BE2C (cell line): ENCODE results near the gene PIKFYVE.

Experiments
- DNase-seq: peaks from one replicate; pipeline ENCODE4 v3.0.0-alpha.2; 2020
- H3K27me3 ChIP-seq: fragments of 250-450 bp; sonication (Bioruptor Pico); 2 replicates; pipeline ENCODE4 v1.5.1; 2020; ENCODE audit warnings: mild to moderate bottlenecking
- H3K36me3 ChIP-seq: fragments of 250-450 bp; sonication (Bioruptor Pico); 2 replicates; pipeline ENCODE4 v1.5.1; 2020; ENCODE audit warnings: mild to moderate bottlenecking
- H3K4me1 ChIP-seq: fragments of 250-450 bp; sonication (Bioruptor Pico); 2 replicates; pipeline ENCODE4 v1.5.1; 2020
- H3K4me3 ChIP-seq: 2 replicates; pipeline ENCODE4 v1.5.1; 2011; ENCODE audit warnings: low read depth, low read length
- H3K9me3 ChIP-seq: fragments of 250-450 bp; sonication (Bioruptor Pico); 2 replicates; pipeline ENCODE4 v1.5.1; 2020
- TF ChIP-seq, protein P1 (sequence below): IDR thresholded peaks from 2 replicates; pipeline ENCODE4 v1.5.1; 2012; ENCODE audit warnings: mild to moderate bottlenecking, low read depth, low read length

PIKFYVE gene

GRCh38 chr2:208304695-208305094 lies 38.6 kb downstream of the PIKFYVE start:
- no peaks in the 10 kb centered on the region for H3K9me3 ChIP-seq
- no peak overlapping the region for H3K4me3 ChIP-seq
- H3K4me1 ChIP-seq: no peaks in the 10 kb centered on the region
- DNase-seq: no peak
- TF ChIP-seq, protein P1, sequence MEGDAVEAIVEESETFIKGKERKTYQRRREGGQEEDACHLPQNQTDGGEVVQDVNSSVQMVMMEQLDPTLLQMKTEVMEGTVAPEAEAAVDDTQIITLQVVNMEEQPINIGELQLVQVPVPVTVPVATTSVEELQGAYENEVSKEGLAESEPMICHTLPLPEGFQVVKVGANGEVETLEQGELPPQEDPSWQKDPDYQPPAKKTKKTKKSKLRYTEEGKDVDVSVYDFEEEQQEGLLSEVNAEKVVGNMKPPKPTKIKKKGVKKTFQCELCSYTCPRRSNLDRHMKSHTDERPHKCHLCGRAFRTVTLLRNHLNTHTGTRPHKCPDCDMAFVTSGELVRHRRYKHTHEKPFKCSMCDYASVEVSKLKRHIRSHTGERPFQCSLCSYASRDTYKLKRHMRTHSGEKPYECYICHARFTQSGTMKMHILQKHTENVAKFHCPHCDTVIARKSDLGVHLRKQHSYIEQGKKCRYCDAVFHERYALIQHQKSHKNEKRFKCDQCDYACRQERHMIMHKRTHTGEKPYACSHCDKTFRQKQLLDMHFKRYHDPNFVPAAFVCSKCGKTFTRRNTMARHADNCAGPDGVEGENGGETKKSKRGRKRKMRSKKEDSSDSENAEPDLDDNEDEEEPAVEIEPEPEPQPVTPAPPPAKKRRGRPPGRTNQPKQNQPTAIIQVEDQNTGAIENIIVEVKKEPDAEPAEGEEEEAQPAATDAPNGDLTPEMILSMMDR: no peak
- peaks cover 39% of the 10 kb centered on the region for H3K36me3 ChIP-seq
- H3K27me3 ChIP-seq: no peaks in the 10 kb centered on the region

GRCh38 chr2:208306291-208306690 lies 40.2 kb downstream of the PIKFYVE start:
- TF ChIP-seq, protein P1: no peak
- no peak for DNase-seq
- Histone ChIP-seq H3K36me3 (peaks cover 33% of the 10 kb centered on the region), H3K9me3 (no peaks in the 10 kb centered on the region), H3K4me3 (no peak overlapping the region), H3K27me3 (no peaks in the 10 kb centered on the region), H3K4me1 (no peaks in the 10 kb centered on the region)

DNA sequence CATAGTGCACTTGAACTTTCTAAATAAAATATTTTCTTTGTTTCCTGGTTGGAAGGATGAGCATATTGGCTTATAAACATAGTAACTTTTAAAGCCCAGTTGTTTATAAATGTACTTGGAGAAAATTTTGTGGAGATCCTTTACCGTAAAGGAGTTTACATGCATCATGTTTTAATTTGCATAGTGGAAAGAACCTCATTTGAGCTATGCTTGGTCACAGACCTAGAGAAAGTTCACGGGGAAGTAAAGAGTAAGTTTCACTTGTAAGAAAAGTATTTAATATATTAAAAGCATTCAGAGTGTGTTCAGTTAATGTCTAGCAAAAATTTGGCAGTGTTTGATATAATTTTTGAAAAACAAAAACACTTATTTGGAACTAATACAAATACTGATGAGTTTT lies 45.3 kb downstream of the PIKFYVE start:
- no peak for DNase-seq
- Histone ChIP-seq H3K36me3 (peaks cover 11% of the 10 kb centered on the region), H3K9me3 (no peaks in the 10 kb centered on the region), H3K4me1 (no peaks in the 10 kb centered on the region), H3K4me3 (no peak overlapping the region), H3K27me3 (no peaks in the 10 kb centered on the region)
- TF ChIP-seq, protein P1: no peak

DNA sequence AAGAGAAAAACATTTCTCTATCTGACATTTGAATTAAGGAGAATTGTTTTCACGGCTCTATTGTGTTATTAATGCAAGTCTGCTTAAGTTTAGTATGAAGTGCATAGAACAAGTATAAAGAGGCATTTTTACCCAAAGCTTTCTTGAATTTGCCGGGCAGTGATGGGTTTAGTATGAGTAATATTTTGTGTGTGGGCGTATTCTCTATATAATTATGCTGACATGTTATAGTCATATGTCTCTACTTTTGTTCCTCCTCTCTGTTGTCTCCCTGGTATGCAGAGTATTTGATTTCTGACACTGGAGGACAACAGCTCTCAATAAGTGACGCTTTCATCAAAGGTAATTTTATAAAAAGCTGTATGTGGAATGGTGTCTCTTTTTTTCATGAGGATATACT lies 45.9 kb downstream of the PIKFYVE start:
- TF ChIP-seq, protein P1: no peak
- no peaks in the 10 kb centered on the region for H3K9me3 ChIP-seq
- no peak for DNase-seq
- no peaks in the 10 kb centered on the region for H3K27me3 ChIP-seq
- no peaks in the 10 kb centered on the region for H3K4me1 ChIP-seq
- peaks cover 7% of the 10 kb centered on the region for H3K36me3 ChIP-seq
- no peak overlapping the region for H3K4me3 ChIP-seq

GRCh38 chr2:208315081-208315788 lies 49.2 kb downstream of the PIKFYVE start:
- H3K4me3 ChIP-seq: no peak overlapping the region
- H3K9me3 ChIP-seq: no peaks in the 10 kb centered on the region
- TF ChIP-seq, protein P1: no peak
- no peaks in the 10 kb centered on the region for H3K4me1 ChIP-seq
- no peak for DNase-seq
- H3K27me3 ChIP-seq: no peaks in the 10 kb centered on the region
- H3K36me3 ChIP-seq: peaks cover 13% of the 10 kb centered on the region

- DNase-seq: no peak
Measured at GRCh38 chr2:208318127-208318526, 52.1 kb downstream of the PIKFYVE start.

More at GRCh38 chr2:208318127-208318526, 52.1 kb downstream of the PIKFYVE start:
- Histone ChIP-seq H3K27me3 (no peaks in the 10 kb centered on the region), H3K4me1 (no peaks in the 10 kb centered on the region), H3K9me3 (no peaks in the 10 kb centered on the region), H3K36me3 (peaks cover 16% of the 10 kb centered on the region), H3K4me3 (no peak overlapping the region)
- TF ChIP-seq, protein P1: no peak
